Measurements from ENCODE around the gene SH3PXD2A.

The SH3PXD2A gene

GRCh38 chr10:103837370-103838069 lies 17.9 kb downstream of the SH3PXD2A start:
- H2AFZ ChIP-seq (ENCODE audit: low read depth, low read length), result no peak overlapping the region
- H3K27ac ChIP-seq (ENCODE audit: low read length), result no peak overlapping the region
- TF ChIP-seq CTCF (IDR thresholded peaks at IDR 0.05; ENCODE audit: borderline replicate concordance, extremely low read depth, low read length, poor library complexity, severe bottlenecking) (no peak), EZH2 (IDR thresholded peaks at IDR 0.05; ENCODE audit: borderline replicate concordance, low read depth, low read length, severe bottlenecking) (no peak)
- ATAC-seq (ENCODE audit: insufficient read depth, low read depth), result no peak
- no peaks in the 10 kb centered on the region for H3K4me1 ChIP-seq (ENCODE audit: insufficient read depth, low read length)
- no peaks in the 10 kb centered on the region for H3K36me3 ChIP-seq (ENCODE audit: insufficient read depth, low read length)
- no peak overlapping the region for H3K4me3 ChIP-seq (ENCODE audit: low read depth in 1 of 2, low read length in 2 of 2)
- no peaks in the 10 kb centered on the region for H4K20me1 ChIP-seq (ENCODE audit: insufficient read depth, low read length)
- no peak overlapping the region for H3K9ac ChIP-seq (ENCODE audit: low read depth, low read length)
- no peaks in the 10 kb centered on the region for H3K79me2 ChIP-seq (ENCODE audit: insufficient read depth, low read length)
- H3K27me3 ChIP-seq (ENCODE audit: insufficient read depth, low read length, poor library complexity), result peaks cover 6% of the 10 kb centered on the region
- peaks cover 4% of the 10 kb centered on the region for H3K9me3 ChIP-seq (ENCODE audit: insufficient read depth, low read length, severe bottlenecking)
- no peak overlapping the region for H3K4me2 ChIP-seq (ENCODE audit: insufficient read depth, low read length)
- DNase-seq, result no peak

GRCh38 chr10:103836861-103837260 lies 18.5 kb downstream of the SH3PXD2A start:
- Histone ChIP-seq H3K79me2 (ENCODE audit: insufficient read depth, low read length) (no peaks in the 10 kb centered on the region), H3K36me3 (ENCODE audit: insufficient read depth, low read length) (no peaks in the 10 kb centered on the region), H3K27ac (ENCODE audit: low read length) (no peak overlapping the region), H3K9ac (ENCODE audit: low read depth, low read length) (no peak overlapping the region), H3K4me3 (ENCODE audit: low read depth in 1 of 2, low read length in 2 of 2) (no peak overlapping the region), H3K4me1 (ENCODE audit: insufficient read depth, low read length) (no peaks in the 10 kb centered on the region), H2AFZ (ENCODE audit: low read depth, low read length) (no peak overlapping the region), H3K27me3 (ENCODE audit: insufficient read depth, low read length, poor library complexity) (peaks cover 6% of the 10 kb centered on the region), H3K9me3 (ENCODE audit: insufficient read depth, low read length, severe bottlenecking) (peaks cover 4% of the 10 kb centered on the region), H4K20me1 (ENCODE audit: insufficient read depth, low read length) (no peaks in the 10 kb centered on the region), H3K4me2 (ENCODE audit: insufficient read depth, low read length) (no peak overlapping the region)
- TF ChIP-seq EZH2 (IDR thresholded peaks at IDR 0.05; ENCODE audit: borderline replicate concordance, low read depth, low read length, severe bottlenecking), result no peak
- no peak for TF ChIP-seq CTCF (IDR thresholded peaks at IDR 0.05; ENCODE audit: borderline replicate concordance, extremely low read depth, low read length, poor library complexity, severe bottlenecking)
- ATAC-seq (ENCODE audit: insufficient read depth, low read depth), result no peak
- no peak for DNase-seq

- Histone ChIP-seq H3K4me1 (ENCODE audit: insufficient read depth, low read length) (no peaks in the 10 kb centered on the region), H3K27me3 (ENCODE audit: insufficient read depth, low read length, poor library complexity) (peaks cover 6% of the 10 kb centered on the region), H3K27ac (ENCODE audit: low read length) (no peak overlapping the region), H3K36me3 (ENCODE audit: insufficient read depth, low read length) (no peaks in the 10 kb centered on the region), H3K79me2 (ENCODE audit: insufficient read depth, low read length) (no peaks in the 10 kb centered on the region), H3K4me2 (ENCODE audit: insufficient read depth, low read length) (no peak overlapping the region), H4K20me1 (ENCODE audit: insufficient read depth, low read length) (no peaks in the 10 kb centered on the region), H3K4me3 (ENCODE audit: low read depth in 1 of 2, low read length in 2 of 2) (no peak overlapping the region), H2AFZ (ENCODE audit: low read depth, low read length) (no peak overlapping the region), H3K9ac (ENCODE audit: low read depth, low read length) (no peak overlapping the region), H3K9me3 (ENCODE audit: insufficient read depth, low read length, severe bottlenecking) (peaks cover 4% of the 10 kb centered on the region)
- no peak for DNase-seq
- ATAC-seq (ENCODE audit: insufficient read depth, low read depth), result no peak
- TF ChIP-seq EZH2 (IDR thresholded peaks at IDR 0.05; ENCODE audit: borderline replicate concordance, low read depth, low read length, severe bottlenecking), result no peak
- TF ChIP-seq CTCF (IDR thresholded peaks at IDR 0.05; ENCODE audit: borderline replicate concordance, extremely low read depth, low read length, poor library complexity, severe bottlenecking), result no peak
Observed at GRCh38 chr10:103836273-103836672, 19.1 kb downstream of the SH3PXD2A start.

All from DND-41 (cell line).